Measurements from ENCODE around the gene ZSCAN2.
"Not testable (repeated sequence)": the region's sequence is repeated elsewhere in the genome, so short reads cannot be mapped to it uniquely, and the experiment has no call there.

The ZSCAN2 gene

GRCh38 chr15:84634228-84634837, 33.5 kb downstream of the ZSCAN2 start:
- DNase-seq (ENCODE audit: low read depth in 2 of 2, low spot score in 1 of 2) = no peak

DNA sequence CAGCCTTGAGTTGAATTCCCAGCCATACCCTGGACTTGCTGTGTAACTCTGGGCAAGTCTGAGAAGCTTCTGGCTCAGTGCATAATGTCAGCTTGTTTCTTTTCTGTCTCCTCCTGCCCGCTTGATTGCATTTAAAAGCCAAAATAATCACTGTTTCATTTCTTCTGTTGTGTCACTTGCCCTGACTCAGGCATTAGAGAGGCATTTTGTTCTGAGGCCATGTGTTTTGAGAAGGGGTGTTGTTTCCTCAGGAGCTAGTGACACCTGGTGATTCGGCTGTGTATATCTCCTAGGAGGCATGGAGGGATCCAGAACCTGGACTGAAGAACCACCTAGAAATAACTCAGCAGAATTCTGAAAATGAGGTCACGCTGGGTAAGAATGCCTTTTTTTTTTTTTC, 37.3 kb downstream of the ZSCAN2 start:
- DNase-seq (ENCODE audit: low read depth in 2 of 2, low spot score in 1 of 2) = no peak

DNA sequence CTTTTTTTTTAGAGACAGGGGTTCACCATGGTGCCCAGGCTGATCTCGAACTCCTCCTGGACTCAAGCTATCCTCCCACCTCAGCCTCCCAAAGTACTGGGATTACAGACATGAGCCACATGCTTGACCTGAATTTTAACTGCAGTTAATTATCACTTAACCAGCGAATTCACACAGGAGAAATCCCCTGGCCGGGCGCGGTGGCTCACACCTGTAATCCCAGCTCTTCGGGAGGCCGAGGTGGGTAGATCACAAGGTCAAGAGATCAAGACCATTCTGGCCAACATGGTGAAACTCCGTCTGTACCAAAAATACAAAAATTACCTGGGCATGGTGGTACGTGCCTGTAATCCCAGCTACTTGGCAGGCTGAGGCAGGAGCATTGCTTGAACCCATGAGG, 41.1 kb downstream of the ZSCAN2 start:
- not testable (repeated sequence) for DNase-seq (ENCODE audit: low read depth in 2 of 2, low spot score in 1 of 2)

DNA sequence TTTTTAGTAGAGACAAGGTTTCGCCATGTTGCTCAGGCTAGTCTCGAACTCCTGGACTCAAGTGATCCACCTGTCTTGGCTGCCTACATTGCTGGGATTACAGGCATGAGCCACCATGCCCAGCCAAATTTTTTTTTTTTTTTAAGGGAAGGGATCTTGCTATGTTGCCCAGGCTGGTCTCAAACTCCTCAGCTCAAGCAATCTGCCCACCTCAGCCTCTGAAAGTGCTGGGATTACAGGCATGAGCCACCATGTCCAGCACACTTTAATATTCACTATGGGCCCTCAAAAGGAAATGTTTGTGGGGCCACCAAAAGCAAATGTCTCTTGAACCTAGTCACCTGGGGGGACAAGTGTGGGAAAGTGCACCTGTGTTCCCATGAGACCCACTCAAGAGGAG, 41.8 kb downstream of the ZSCAN2 start:
- not testable (repeated sequence) for DNase-seq (ENCODE audit: low read depth in 2 of 2, low spot score in 1 of 2)

DNA sequence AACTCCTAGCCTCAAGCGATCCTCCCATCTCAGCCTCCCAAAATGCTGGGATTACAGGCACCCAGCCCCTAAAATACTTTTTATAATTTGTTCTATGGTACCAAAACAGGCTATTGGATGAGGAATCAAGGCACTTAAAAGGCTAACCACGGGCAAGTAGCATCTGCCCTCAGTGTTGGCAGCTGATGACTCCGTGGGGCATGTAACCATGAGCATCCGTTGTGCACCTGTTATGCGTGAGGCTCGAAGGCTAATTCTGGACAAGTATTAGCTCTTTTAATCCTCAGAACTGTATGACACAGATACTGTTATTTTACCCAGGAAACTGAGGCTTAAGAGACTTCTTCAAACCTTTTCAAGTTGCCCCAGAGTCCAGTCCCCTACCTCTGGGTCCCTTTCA, 43.0 kb downstream of the ZSCAN2 start:
- no peak for DNase-seq (ENCODE audit: low read depth in 2 of 2, low spot score in 1 of 2)

DNA sequence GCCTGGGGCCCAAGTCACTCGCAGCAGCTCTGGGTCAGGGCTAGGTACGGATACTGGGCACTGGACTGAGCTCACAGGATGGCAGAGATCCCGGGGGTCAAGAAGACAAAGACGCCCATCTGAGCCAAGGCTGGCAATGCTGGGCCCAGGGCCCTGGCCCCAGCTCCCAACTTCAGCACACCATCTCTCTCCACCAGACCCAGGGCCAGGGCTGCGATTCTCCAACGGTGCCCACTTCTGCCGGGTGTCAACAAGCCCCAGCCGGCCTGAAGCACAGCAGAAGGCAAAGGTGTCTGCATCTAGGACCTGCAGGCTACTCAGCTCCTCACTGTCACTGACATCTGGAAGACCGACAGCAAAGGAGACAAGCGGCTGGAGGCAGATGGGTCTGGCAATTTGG, 44.7 kb downstream of the ZSCAN2 start:
- DNase-seq (ENCODE audit: low read depth in 2 of 2, low spot score in 1 of 2) = no peak

DNA sequence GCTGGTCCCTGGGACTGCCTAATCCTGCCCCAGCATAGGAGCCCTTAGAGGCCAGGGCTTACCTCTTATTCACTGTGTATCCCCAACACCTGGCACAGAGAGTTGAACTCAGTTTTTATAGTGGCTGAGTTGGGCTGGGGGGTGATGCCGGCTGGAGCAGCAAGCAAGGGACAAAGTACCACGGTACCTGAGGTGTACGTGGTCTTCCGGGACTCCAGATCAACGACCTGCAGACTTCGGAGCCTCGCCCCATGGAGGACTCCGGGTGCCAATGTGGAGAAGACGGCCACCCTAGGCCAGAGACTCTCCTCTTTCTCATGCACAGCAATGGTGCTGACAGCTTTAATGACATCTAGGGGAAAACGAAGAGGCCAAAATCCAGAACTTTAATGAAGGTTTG, 45.2 kb downstream of the ZSCAN2 start:
- no peak for DNase-seq (ENCODE audit: low read depth in 2 of 2, low spot score in 1 of 2)

- no peak for DNase-seq (ENCODE audit: low read depth in 2 of 2, low spot score in 1 of 2)
Observed at GRCh38 chr15:84647726-84648125, 46.9 kb downstream of the ZSCAN2 start.

GRCh38 chr15:84648539-84648938, 47.7 kb downstream of the ZSCAN2 start:
- no peak for DNase-seq (ENCODE audit: low read depth in 2 of 2, low spot score in 1 of 2)

DNA sequence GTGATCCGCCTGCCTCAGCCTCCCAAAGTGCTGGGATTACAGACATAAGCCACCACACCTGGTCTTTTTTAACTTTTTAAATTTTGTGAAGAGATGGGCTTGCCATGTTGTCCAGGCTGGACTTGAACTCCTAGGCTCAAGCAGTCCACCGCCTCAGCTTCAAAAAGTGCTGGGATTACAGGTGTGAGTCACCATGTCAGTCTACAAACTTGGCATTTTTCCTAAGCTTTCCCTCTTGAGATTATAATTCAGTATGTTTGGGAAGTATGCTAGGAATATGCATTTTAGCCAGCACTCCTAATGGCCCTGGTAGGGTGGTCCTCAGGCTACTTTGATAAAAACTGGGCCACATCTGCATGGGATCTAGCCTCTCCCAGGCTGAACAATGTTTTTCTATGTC, 48.9 kb downstream of the ZSCAN2 start:
- no peak for DNase-seq (ENCODE audit: low read depth in 2 of 2, low spot score in 1 of 2)

DNA sequence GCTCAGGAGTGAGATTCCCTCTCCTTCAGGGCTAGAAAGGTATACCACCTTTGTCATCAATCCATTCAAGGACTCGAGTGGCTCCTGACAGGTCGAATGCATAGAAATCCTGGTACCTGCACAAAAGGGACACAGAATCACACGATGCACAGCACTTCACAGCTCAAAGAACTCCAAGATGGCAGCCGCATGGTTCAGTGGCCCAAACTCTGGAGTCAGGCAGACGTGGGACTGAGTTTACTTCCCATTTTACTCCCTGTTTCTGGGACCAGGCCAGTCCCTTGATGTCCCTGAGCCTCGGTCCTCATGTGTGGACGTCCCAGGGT, 52.7 kb downstream of the ZSCAN2 start:
- DNase-seq (ENCODE audit: low read depth in 2 of 2, low spot score in 1 of 2) = no peak

GRCh38 chr15:84653910-84654688, 53.3 kb downstream of the ZSCAN2 start, which contains the start of gene WDR73:
Gene WDR73 (minus strand): TSS chr15:84654283. CDS start chr15:84654274, 9 bp downstream.
- peak; percentile 92 to 97 for DNase-seq (ENCODE audit: low read depth in 2 of 2, low spot score in 1 of 2)

GRCh38 chr15:84654689-84655453, 54.1 kb downstream of the ZSCAN2 start:
- DNase-seq (ENCODE audit: low read depth in 2 of 2, low spot score in 1 of 2) = peak; percentile 55 to 62

DNA sequence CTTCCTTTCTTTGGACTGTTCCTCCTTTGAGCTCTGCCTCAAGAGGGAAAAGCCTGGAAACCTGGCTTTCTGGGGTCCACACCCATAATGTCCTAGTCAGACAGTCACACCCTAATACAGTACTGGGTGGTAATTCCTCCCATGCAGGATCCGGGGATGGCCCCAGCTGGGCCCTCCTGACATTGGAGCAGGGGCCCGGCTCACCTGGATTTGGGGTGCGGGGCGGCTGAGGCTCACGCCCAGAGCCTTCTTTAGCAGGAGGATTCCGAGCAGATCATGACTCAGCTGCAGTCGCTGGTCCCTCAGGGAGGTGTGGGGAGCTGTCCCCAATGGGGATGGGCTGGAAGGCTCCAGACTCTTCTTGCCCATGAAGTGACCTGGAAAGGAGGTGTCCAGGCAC, 56.2 kb downstream of the ZSCAN2 start:
- no peak for DNase-seq (ENCODE audit: low read depth in 2 of 2, low spot score in 1 of 2)

DNA sequence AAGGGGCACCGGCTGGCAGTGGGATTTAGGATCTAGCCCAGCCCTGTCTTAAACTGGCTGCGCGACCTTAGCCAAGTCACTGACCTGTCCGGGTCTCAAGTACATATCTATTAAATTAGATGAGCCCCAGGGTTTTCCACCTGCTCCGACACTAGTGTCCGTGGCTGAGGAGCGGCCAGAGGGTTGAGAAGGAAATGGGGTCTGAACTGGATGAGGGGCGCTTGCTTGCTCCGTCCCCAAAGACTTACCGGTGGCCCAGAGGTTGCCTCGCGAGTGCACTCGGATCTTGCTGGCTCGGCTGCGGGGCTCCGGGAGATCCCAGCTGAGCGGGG, 56.9 kb downstream of the ZSCAN2 start:
- no peak for DNase-seq (ENCODE audit: low read depth in 2 of 2, low spot score in 1 of 2)

DNA sequence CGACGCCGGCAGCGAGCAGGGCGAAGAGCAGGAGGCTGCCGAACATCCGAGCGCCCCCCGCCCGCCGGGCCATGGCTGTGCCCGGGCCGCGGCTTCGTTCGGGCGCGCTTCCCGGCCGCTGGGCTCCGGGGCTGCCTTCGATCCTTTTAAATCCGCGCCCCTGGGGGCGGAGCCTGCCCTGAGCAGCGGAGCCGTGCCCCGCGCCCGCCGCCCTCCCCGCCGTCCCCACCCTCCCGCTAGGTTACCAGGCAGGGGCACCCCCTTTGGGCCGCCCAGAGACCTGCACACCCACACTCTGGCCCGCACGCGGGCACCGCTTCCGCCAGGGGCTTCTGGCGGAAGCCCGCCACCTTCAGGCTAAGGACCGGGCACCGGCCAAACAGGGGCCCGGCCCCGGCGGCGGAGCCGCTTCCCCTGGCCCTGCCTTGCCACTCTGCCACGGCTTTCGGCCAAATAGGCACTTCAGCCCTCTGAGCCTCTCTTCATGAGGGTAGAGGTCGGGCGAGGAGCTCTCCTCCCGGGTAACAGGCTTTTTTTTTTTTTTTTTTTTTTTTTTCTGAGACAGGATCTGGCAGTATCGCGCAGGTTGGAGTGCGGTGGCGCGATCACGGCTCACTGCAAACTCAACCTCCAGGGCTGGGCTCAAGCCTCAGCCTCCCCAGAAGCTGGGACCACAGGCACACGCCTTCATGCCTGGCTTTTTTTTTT, 57.4 kb downstream of the ZSCAN2 start, which contains the start of gene NMB:
NMB (minus strand) TSS at position 120 of the 708 bp plus-strand sequence; CDS start at position 73, 47 bp downstream.
- DNase-seq (ENCODE audit: low read depth in 2 of 2, low spot score in 1 of 2) = peak; percentile 43 to 73

- no peak for DNase-seq (ENCODE audit: low read depth in 2 of 2, low spot score in 1 of 2)
Observed at GRCh38 chr15:84658788-84659411, 58.1 kb downstream of the ZSCAN2 start.

- no peak for DNase-seq (ENCODE audit: low read depth in 2 of 2, low spot score in 1 of 2)
Observed at GRCh38 chr15:84659904-84660781, 59.3 kb downstream of the ZSCAN2 start.

GRCh38 chr15:84661001-84661400, 60.2 kb downstream of the ZSCAN2 start:
- DNase-seq (ENCODE audit: low read depth in 2 of 2, low spot score in 1 of 2) = no peak

GRCh38 chr15:84666373-84666772, 65.6 kb downstream of the ZSCAN2 start:
- no peak for DNase-seq (ENCODE audit: low read depth in 2 of 2, low spot score in 1 of 2)

All from stimulated activated CD8-positive, alpha-beta memory T cell treated with anti-CD3 and anti-CD28 coated beads, Interleukin-4, amount 100 ng/mL, for 4 hours (primary cell).